Measurements from ENCODE around the gene SCN9A.

- TF ChIP-seq ZNF511 (CRISPR knock-in tag; IDR thresholded peaks at IDR 0.05) (no peak), ZC3H11A (IDR thresholded peaks at IDR 0.05; ENCODE audit: low read depth, low read length) (no peak), CTCF (IDR thresholded peaks at IDR 0.05 in 2 of 3, conservative IDR thresholded peaks at IDR 0.05 in 1 of 3; ENCODE audit: insufficient read depth in 2 of 3, low read depth in 1 of 3, low read length in 3 of 3) (no peak), FOXM1 (IDR thresholded peaks at IDR 0.05; ENCODE audit: low read depth) (no peak), FOXM1 (CRISPR knock-in tag; IDR thresholded peaks at IDR 0.05; ENCODE audit: low read depth) (no peak), E4F1 (CRISPR knock-in tag; IDR thresholded peaks at IDR 0.05; ENCODE audit: borderline replicate concordance) (no peak)
Observed at GRCh38 chr2:166233244-166233643, 142.5 kb downstream of the SCN9A start.
